Fibroblast of lung (primary cell): Measurements from ENCODE around the gene DENND4B.

Experiments used
- EZH2 ChIP-seq: IDR thresholded peaks from 2 replicates; pipeline ENCODE4 v1.5.1; 2012; ENCODE audit warnings: low read length, control low read depth, mild to moderate bottlenecking; ENCODE audit errors: missing control alignments
- TF ChIP-seq, protein P1 (sequence below), 2 donors: IDR thresholded peaks in 1 of 2; conservative IDR thresholded peaks in 1 of 2; 1 replicate in 1 of 2; 2 replicates in 1 of 2; pipeline ENCODE4 v1.5.1; 2011 to 2012; ENCODE audit warnings: low read length in 2 of 2, control low read depth in 1 of 2, inconsistent platforms in 1 of 2, low read depth in 1 of 2, mild to moderate bottlenecking in 1 of 2

- TF ChIP-seq, protein P1, sequence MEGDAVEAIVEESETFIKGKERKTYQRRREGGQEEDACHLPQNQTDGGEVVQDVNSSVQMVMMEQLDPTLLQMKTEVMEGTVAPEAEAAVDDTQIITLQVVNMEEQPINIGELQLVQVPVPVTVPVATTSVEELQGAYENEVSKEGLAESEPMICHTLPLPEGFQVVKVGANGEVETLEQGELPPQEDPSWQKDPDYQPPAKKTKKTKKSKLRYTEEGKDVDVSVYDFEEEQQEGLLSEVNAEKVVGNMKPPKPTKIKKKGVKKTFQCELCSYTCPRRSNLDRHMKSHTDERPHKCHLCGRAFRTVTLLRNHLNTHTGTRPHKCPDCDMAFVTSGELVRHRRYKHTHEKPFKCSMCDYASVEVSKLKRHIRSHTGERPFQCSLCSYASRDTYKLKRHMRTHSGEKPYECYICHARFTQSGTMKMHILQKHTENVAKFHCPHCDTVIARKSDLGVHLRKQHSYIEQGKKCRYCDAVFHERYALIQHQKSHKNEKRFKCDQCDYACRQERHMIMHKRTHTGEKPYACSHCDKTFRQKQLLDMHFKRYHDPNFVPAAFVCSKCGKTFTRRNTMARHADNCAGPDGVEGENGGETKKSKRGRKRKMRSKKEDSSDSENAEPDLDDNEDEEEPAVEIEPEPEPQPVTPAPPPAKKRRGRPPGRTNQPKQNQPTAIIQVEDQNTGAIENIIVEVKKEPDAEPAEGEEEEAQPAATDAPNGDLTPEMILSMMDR (conservative IDR thresholded peaks at IDR 0.05 in 1 of 2, IDR thresholded peaks at IDR 0.05 in 1 of 2; ENCODE audit: low read depth in 1 of 2, low read length in 2 of 2) = no peak
- TF ChIP-seq EZH2 = no peak
Measured at GRCh38 chr1:153985341-153985912, 38.9 kb upstream of the DENND4B start.
